Measurements from ENCODE around the gene UBTFL1.

The UBTFL1 gene

GRCh38 chr11:90124371-90124770, 38.6 kb downstream of the UBTFL1 start:
- no peak for TF ChIP-seq CTCF (IDR thresholded peaks at IDR 0.05; ENCODE audit: low read depth, low read length)
- H3K4me3 ChIP-seq (replicated peaks in 1 of 2; ENCODE audit: low read depth in 2 of 2, low read length in 2 of 2), result no peak overlapping the region
- DNase-seq (ENCODE audit: low read depth in 2 of 2), result no peak

DNA sequence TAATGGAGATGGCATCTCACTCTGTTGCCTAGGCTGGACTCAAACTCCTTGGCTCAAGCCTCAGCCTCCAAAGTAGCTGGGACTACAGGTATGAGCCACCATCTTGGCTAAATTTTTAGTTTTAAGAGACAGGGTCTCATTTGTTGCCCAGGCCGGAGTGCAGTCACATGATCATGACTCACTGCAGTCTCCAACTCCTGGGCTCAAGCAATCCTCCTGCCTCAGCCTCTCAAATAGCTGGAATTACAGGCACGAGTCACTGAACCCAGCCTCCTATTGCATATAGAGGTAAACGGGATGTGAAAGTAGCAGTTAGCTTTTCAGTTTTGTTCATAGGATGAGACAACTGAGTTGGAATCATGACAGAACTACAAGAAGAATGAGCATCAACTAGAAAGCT, 39.2 kb downstream of the UBTFL1 start:
- no peak for TF ChIP-seq CTCF (IDR thresholded peaks at IDR 0.05; ENCODE audit: low read depth, low read length)
- DNase-seq (ENCODE audit: low read depth in 2 of 2), result no peak
- H3K4me3 ChIP-seq (replicated peaks in 1 of 2; ENCODE audit: low read depth in 2 of 2, low read length in 2 of 2), result no peak overlapping the region

- no peak for TF ChIP-seq CTCF (IDR thresholded peaks at IDR 0.05; ENCODE audit: low read depth, low read length)
- peak overlapping the region; percentile 53 to 60 for H3K4me3 ChIP-seq (replicated peaks in 1 of 2; ENCODE audit: low read depth in 2 of 2, low read length in 2 of 2)
- no peak for DNase-seq (ENCODE audit: low read depth in 2 of 2)
Measured at GRCh38 chr11:90133560-90134477, 48.1 kb downstream of the UBTFL1 start.

DNA sequence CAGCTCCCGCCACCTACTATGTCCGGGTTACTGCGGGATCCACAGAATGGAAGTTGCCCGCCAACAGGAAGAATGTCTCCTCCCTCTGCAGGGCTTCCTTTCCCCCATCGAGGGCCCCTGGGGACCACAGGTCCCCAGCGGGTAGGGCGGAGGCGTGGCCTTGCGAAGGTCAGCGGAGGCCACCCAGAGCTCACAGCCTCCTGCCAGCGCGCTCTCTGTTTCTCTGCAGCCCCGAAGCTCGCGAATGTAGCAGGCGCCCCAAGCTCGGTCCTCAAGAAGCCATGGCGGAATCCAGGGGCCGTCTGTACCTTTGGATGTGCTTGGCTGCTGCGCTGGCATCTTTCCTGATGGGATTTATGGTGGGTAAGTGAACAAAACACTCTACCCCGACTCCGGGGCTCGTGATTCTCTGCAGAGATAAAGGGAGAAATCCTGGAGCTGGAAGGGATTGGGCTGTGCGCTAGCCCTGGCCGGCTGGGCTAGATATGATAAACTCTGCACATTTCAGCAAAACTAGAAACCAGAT, 48.8 kb downstream of the UBTFL1 start, which contains the start of gene NAALAD2:
TSS of gene NAALAD2 (plus strand) at position 186 of the 526 bp plus-strand sequence. CDS start at position 282, 96 bp downstream.
- peak; percentile 38 to 73 for DNase-seq (ENCODE audit: low read depth in 2 of 2)

GRCh38 chr11:90135016-90135415, 49.3 kb downstream of the UBTFL1 start:
- TF ChIP-seq CTCF (IDR thresholded peaks at IDR 0.05; ENCODE audit: low read depth, low read length), result no peak
- H3K4me3 ChIP-seq (replicated peaks in 1 of 2; ENCODE audit: low read depth in 2 of 2, low read length in 2 of 2), result peak overlapping the region; percentile 53 to 60
- DNase-seq (ENCODE audit: low read depth in 2 of 2), result peak in 1 of 2 donors; percentile 21

More for the DNA sequence above, 48.8 kb downstream of the UBTFL1 start, which contains the start of gene NAALAD2:
- H3K4me3 ChIP-seq (replicated peaks in 1 of 2; ENCODE audit: low read depth in 2 of 2, low read length in 2 of 2), result peak within 1 kb of the TSS; percentile 53 to 60
- no peak for TF ChIP-seq CTCF (IDR thresholded peaks at IDR 0.05; ENCODE audit: low read depth, low read length)

Measured in cardiac fibroblast (primary cell).